ENCODE results near the gene IL36B.
"Not testable (repeated sequence)": the region's sequence is repeated elsewhere in the genome, so short reads cannot be mapped to it uniquely, and the experiment has no call there.

IL36B gene

GRCh38 chr2:113052396-113052917 lies at the start of gene IL36B:
Gene IL36B, minus strand, starts transcription at chr2:113052867.
- in situ Hi-C loops (cut with MboI; ENCODE audit: low sequenced_read_pairs) = no loop called here

- in situ Hi-C loops (cut with MboI; ENCODE audit: low sequenced_read_pairs) = no loop called here
Measured at GRCh38 chr2:113102133-113102532, 49.5 kb upstream of the IL36B start.

GRCh38 chr2:113098532-113098931 lies 45.9 kb upstream of the IL36B start:
- in situ Hi-C loops (cut with MboI; ENCODE audit: low sequenced_read_pairs) = no loop called here

DNA sequence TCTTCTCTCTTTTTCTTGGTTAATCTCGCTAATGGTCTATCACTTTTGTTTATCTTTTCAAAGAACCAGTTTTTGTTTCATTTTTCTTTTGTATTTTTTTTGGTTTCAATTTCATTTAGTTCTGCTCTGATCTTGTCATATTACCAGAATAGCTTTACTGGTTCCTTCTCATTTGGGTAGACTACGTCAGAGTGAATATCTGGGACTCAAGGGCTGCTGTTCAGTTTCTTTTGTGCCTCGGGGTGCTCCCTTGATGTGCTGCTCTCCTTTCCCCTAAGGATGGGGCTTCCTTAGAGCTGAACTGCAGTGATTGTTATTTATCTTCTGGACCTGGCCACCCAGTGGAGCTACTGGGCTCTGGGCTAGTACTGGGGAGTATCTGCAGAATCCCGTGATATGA lies 45.4 kb upstream of the IL36B start:
- in situ Hi-C loops (cut with MboI; ENCODE audit: low sequenced_read_pairs) = no loop called here

GRCh38 chr2:113096842-113097618 lies 44.4 kb upstream of the IL36B start:
- in situ Hi-C loops (cut with MboI; ENCODE audit: low sequenced_read_pairs) = not testable (repeated sequence)

DNA sequence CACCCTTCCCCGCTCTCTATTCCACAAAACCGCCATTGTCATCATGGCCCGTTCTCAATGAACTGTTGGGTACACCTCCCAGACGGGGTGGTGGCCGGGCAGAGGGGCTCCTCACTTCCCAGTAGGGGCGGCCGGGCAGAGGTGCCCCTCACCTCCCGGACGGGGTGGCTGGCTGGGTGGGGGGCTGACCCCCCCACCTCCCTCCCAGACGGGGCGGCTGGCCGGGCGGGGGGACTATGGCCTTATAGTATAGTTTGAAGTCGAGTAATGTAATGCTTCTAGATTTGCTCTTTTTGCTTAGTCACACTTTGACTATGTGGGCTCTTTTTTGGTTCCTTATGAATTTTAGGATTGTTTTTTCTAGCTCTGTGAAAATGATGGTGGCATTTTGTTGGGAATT lies 43.6 kb upstream of the IL36B start:
- in situ Hi-C loops (cut with MboI; ENCODE audit: low sequenced_read_pairs) = not testable (repeated sequence)

GRCh38 chr2:113093613-113093977 lies 40.9 kb upstream of the IL36B start:
- in situ Hi-C loops (cut with MboI; ENCODE audit: low sequenced_read_pairs) = no loop called here

DNA sequence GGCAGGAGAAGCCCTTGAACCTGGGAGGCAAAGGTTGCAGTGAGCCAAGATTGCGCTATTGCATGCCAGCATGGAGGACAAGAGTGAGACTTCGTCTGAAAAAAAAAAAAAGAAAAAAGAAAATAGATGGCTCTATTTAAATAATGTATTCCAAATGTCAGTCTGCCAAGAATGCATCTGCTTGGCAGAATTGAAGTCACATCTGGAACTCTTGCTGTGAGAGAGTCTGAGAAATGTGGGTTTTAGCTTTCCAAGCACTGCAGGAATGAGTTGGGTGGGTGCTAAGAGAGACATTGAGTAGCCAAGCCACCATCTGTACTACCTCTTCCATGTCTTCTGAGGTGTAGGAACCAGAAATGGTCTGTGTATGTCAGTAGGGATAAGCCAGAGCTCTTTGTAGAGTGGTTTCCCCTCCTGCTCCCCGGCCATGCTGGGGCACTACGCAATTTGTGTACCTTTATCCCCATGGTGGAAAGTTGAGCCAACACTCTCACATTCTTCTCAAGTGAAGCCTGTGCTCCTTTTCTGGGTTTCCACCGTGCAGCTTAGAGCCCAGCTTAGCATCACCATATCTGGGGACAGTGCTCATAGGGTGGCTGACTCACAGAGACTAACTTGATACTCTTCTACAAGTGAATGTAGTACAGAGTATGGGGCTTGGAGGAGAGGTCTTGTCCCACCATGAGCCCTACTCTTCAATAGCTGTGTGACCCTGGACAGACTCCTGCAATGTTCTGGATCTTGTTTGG lies 40.4 kb upstream of the IL36B start:
- in situ Hi-C loops (cut with MboI; ENCODE audit: low sequenced_read_pairs) = no loop called here

DNA sequence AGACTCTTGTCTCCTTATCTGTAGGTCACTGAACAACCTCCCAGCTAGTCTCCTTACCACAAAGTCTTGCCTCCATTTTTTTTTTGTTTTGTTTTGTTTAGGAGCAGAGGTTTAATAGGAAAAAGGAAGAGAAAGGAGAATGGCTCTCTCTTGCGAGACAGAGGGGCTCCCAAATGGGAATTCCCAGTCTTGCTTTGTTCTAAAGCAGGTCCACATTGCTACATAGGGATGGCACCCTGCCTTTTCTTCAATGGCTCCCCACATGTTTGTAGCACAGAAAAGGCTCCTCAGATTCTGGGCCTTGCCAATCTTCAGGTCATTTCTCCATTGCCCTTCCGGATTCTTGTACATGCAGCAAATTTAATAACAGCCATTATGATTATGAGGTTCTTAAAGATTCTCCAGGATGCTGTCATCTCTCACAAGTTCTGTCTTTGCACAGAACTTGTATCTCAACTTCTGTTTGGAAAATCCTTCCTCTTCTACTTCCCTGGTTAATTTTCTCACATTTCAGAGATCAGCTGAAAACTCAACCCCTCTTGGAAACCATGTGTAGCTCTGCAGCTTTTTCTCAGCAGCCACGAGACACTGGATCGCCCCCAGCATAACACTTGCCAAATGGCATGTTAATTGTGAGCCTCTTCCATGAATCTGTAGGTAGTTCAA lies 38.7 kb upstream of the IL36B start:
- in situ Hi-C loops (cut with MboI; ENCODE audit: low sequenced_read_pairs) = no loop called here

DNA sequence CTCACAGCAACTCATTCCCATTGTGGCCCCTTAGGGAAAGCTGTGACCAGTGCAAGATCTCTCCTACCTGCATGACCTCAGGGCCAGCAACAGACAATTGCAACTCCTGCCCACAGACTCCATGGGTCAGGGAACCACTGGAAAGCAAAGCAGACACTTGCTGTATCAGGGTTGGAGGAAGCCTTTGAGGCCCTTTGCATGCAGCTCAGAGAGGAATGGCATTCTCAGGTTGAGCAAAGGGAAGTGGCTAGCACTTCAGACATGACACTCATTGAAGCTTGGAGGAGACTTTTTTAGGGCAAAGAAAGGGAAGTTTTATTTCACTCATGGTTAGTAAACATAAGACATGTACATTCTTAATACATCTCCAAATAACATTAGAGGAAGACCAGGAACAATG lies 37.2 kb upstream of the IL36B start:
- in situ Hi-C loops (cut with MboI; ENCODE audit: low sequenced_read_pairs) = no loop called here

GRCh38 chr2:113088213-113088992 lies 35.7 kb upstream of the IL36B start:
- in situ Hi-C loops (cut with MboI; ENCODE audit: low sequenced_read_pairs) = no loop called here

GRCh38 chr2:113085542-113085941 lies 32.9 kb upstream of the IL36B start:
- in situ Hi-C loops (cut with MboI; ENCODE audit: low sequenced_read_pairs) = no loop called here

DNA sequence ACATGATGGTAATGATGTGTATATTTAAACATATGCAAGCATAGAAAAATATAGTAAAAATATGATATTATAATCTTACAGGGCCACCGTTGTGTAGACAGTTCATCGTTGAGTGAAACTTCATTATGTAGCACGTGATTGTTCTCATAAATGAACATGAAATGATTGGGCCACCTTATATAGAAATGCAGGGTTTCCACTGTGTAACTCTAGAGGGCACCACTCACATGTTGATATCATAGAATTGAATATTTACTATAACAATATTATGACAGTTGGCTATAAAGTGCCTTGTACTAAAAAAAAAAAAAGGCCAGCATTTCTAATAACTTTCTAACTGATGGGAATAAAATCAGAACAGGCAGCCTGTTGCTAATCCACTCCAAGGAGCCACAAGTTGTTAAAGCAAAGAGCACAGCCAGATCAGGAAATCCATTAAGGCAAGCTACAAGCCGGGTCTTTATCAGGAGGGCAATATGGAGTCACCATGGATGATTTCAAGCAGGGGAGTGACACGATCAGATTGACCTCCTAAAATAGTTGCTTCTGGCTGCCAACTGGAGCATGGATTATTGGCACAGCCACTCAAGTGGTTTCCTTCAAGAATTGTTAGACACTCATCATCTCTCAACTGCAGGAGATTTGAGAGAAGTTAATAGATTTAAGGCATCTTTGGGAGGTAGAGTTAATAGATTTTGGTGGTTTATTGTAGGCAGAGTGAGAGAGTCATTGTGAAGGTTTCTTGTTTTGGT lies 31.8 kb upstream of the IL36B start:
- in situ Hi-C loops (cut with MboI; ENCODE audit: low sequenced_read_pairs) = no loop called here

DNA sequence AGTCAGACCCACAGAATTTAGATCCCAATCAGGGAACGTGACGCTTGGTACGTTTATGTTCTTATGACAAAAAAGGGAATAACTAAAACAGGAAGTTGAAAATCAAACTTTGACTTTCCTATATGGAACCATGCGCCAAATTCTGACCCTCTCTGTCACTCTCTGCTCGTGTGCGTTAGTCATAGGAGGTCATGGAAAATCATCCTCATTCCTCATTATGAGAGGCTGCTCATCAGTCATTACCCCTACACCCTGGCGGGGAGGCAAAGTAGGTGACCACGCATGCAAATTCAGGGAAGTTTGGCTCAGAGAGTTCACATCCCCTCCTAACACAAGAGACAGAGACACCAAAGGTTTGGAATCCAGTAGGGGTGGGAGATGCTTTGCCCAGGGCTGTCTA lies 30.6 kb upstream of the IL36B start:
- in situ Hi-C loops (cut with MboI; ENCODE audit: low sequenced_read_pairs) = no loop called here

DNA sequence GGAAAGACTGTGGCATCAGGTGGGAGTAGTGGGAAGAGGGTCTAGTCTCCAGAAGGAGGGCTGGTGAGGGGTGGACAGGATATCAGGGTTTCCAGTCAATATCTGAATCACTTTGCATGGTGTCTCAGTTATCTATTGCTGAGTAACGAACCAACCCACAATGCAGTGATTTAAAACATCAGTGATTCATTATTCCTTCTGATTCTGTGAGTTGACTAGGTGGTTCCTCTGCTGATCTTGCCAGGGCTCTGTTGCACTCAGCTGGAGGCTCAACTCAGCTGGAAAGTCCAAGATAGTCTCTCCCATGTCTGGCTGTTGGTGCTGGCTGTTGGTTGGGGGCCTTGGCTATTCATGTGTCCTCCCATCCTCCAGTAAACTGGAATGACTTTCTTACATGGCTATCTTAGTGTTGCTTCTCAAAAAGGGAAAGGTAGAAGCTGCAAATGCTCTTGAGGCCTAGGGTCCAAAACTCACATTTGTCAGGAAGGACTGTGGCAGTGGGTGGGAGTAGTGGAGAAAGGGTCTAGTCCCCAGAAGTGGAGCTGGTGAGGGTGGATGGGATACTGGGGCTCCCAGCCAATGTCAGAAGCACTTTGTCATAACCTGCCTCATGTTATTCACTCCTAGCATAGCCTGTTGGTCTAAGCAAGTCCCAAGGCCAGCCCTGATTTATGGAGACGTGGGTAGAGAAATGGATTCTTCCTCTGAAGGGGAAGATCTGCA lies 29.0 kb upstream of the IL36B start:
- in situ Hi-C loops (cut with MboI; ENCODE audit: low sequenced_read_pairs) = no loop called here

- in situ Hi-C loops (cut with MboI; ENCODE audit: low sequenced_read_pairs) = no loop called here
Measured at GRCh38 chr2:113080134-113080533, 27.5 kb upstream of the IL36B start.

- in situ Hi-C loops (cut with MboI; ENCODE audit: low sequenced_read_pairs) = no loop called here
Measured at GRCh38 chr2:113079131-113079530, 26.5 kb upstream of the IL36B start.

- in situ Hi-C loops (cut with MboI; ENCODE audit: low sequenced_read_pairs) = no loop called here
Measured at GRCh38 chr2:113078350-113078839, 25.7 kb upstream of the IL36B start.

- in situ Hi-C loops (cut with MboI; ENCODE audit: low sequenced_read_pairs) = no loop called here
Measured at GRCh38 chr2:113077921-113078320, 25.3 kb upstream of the IL36B start.
